ENCODE results near the gene KLHDC9.
"Not testable (repeated sequence)": the region's sequence is repeated elsewhere in the genome, so short reads cannot be mapped to it uniquely, and the experiment has no call there.

The KLHDC9 gene, protein sequence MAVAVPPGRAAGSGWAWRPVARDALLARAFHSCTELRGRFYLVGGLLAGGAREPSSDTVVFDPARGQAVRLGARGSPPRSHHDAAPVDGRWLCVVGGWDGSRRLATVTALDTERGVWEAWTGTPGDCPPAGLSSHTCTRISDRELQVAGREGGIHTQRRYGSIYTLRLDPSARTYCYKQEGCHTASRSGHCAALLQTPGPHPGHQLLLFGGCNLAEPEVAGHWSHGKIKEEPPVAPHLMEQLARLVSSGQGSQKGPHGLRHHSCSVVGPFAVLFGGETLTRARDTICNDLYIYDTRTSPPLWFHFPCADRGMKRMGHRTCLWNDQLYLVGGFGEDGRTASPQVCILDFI

GRCh38 chr1:161098210-161099068, at the start of gene KLHDC9:
TSS of gene KLHDC9 (plus strand) at chr1:161098361. CDS start at chr1:161098536, 175 bp downstream.
- DNase-seq, result peak; percentile 79

DNA sequence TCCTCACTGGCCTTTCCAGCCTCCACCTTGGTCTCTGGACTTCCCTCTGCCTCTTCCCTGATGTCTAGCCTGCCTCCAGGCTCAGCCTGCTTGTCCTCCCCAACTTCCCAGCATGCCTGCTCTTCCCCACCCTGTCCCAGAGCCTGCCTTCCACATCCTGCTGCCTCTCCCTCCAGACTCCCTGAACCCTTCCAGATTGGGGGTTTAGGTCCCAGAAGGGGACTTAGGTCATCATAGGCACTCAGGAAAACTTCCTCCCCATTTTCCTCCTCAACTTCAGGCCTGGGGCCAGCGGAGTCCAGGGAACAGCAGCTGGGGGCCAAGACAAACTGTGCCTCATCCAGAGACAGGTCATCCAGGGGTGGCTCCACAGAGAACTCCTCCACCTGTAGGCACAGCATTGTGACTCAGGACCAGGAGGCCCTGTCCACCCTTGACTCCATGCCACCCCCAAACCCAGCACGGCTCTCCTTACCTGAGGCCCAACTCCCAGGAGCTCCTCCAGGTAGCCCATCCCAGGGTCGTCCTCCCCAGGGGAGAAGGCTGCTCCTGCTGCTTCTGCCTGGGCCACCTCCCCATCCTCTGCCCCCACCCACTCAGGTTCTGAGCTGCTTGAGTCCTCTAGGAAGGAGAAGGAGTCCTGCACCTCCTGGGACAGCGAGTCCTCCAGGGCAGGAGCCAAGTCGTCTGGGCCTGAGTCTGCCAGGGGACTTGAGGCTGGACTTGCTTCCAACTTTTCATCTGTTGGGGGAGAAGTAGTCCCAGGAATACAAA, 49.0 kb upstream of the KLHDC9 start:
- DNase-seq, result no peak

DNA sequence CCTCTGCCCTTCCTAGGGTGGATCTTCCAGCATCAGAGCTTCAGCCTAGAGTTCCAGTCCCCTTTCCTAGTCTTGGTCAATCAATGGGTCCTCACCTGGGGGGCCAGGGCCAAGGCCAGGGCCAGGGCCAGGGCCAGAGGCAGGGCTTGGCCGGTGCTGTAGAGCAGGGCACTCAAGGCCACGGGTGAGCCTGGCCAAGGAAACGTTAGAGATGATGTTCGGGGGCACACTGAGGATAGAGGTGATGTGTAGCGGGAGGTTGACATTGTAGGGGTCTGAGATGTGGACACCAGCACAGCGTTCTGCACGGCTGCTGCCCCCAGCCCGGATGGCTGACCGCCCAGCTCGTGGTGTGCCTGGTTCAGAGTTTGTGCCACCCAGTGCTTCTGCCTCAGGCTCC, 46.9 kb upstream of the KLHDC9 start:
- DNase-seq, result no peak

DNA sequence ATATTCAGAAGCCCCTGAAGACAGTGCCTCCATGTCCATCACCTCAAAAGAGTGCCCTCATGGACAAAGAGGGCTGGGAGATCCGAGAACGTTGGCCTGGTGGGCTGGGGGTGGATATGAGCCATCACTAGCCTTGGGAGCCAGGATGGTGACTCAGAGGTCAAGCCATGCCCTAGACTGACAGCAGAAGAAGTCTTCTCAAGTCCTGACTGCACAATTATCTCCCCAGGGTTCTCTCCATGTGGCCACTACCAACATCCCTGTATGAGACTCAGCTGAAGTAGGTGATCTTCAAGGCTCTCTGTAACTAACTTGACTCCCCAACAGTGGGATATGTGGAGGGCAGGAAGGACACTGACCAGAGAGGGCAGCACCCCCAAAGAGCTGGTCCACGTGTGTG, 45.3 kb upstream of the KLHDC9 start:
- DNase-seq, result no peak

- DNase-seq, result no peak
These were observed 43.9 kb upstream of the KLHDC9 start for GRCh38 chr1:161054232-161054631.

- no peak for DNase-seq
These were observed 43.4 kb upstream of the KLHDC9 start for GRCh38 chr1:161054805-161055204.

- no peak for DNase-seq
These were observed 38.9 kb upstream of the KLHDC9 start for GRCh38 chr1:161059293-161059692.

DNA sequence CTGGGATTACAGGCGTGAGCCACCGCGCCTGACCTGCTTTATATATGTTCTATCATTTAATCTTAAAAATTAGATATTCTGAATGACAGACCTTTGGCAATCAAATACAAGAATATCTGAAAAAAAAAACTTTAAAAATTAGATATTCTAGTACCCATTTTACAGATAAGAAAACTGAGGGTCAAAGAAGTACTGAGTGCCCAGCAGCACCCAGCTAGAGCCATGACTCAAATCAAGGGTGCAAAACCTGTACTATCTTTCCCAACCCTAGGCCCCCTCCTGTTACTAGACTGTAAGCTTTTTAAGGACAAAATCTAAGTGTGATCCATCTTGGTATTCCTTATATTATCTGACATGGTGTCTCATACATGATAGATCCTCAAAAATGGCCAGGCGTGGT, 36.7 kb upstream of the KLHDC9 start:
- DNase-seq, result no peak

DNA sequence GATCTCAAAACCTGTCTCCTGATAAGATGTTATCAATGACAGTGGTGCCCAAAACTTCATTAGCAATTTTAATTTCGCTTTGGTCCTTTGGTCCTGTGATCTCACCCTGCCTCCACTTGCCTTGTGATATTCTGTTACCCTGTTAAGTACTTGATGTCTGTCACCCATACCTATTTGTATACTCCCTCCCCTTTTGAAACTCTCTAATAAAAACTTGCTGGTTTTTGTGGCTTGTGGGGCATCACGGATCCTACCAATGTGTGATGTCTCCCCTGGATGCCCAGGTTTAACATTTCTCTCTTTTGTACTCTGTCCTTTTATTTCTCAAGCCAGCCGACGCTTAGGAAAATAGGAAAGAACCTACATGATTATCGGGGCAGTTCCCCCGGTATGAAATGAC, 34.2 kb upstream of the KLHDC9 start:
- not testable (repeated sequence) for DNase-seq

DNA sequence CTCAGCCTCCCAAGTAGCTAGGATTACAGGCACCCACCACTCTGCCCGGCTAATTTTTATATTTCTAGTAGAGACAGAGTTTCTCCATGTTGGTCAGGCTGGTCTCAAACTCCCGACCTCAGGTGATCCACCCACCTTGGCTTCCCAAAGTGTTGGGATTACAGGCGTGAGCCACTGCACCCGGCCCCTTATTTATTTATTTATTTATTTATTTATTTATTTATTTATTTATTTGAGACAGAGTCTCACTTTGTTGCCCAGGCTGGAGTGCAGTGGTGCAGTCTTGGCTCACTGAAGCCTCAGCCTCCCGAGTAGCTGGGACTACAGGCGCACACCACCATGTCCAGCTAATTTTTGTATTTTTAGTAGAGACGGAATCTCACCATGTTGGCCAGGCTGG, 32.5 kb upstream of the KLHDC9 start:
- not testable (repeated sequence) for DNase-seq

DNA sequence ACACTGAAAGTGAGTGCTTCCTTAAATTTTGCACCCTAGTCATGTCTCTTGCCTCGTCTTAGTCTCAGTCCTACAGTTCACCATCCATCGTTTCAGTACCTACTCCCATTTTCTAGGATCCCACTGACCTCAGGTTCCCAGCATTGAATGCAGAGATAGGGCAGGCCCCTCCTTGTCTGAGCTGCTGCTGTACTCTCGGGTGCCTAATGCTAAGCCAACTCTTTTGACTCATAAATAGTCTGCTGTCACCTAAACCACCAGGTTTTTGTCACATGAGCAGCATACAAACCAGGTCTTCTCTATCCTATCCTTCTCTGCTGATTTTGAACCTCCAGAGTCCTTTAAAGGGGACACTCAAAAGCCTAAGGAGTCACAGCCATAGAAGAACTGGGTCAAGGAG, 31.5 kb upstream of the KLHDC9 start:
- DNase-seq, result no peak

- DNase-seq, result peak; percentile 79
These were observed 29.6 kb upstream of the KLHDC9 start for GRCh38 chr1:161068306-161069234.

- no peak for DNase-seq
These were observed 28.9 kb upstream of the KLHDC9 start for GRCh38 chr1:161069241-161069640.

- DNase-seq, result peak; percentile 89
These were observed 28.4 kb upstream of the KLHDC9 start, which contains the start of gene ARHGAP30 for GRCh38 chr1:161069731-161070270. TSS of gene ARHGAP30 (minus strand) at chr1:161069891. CDS start at chr1:161069624, 267 bp downstream.

DNA sequence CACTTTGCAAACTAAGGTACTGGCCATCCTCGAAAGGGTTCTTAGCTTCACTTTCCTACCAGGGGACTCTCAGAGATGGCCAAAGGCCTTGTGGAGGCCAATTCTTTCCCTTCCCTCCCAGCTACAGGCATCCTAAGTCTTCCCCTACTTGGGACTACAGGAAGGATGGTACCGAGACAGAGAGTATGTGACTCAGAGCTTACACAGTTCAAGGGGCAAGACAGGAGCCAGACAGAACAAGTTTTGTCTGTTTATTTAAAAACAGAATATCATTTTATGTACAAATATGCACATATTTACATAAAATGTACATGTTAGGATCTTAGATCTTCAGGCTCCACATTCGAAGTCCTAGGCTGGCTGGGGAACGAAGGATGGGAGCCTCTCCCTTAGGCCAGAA, 27.4 kb upstream of the KLHDC9 start:
- no peak for DNase-seq

DNA sequence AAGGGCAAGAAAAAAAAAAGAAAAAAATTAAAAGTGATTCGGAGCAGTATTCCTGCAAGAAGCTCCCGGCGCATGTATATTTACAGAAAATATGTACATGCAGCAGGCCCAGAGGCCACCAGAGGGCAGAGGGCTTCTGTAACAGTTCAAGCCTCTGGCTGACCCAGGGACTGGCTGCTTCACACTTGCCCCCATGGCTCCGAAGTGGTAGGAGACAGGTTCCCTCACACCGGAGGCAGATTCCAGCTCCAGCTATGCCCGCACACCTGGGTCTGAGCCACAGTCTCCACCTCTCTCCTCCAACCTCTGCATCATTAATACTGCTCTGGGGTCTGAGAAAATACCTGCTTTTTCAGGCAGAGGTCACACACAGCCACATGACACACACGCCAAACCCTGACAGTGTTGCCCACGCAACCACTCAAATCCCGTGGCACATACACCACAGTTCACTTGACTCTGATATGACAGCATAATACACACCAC, 26.2 kb upstream of the KLHDC9 start:
- DNase-seq, result peak; percentile 43

GRCh38 chr1:161072751-161073449, 25.3 kb upstream of the KLHDC9 start:
- DNase-seq, result no peak

DNA sequence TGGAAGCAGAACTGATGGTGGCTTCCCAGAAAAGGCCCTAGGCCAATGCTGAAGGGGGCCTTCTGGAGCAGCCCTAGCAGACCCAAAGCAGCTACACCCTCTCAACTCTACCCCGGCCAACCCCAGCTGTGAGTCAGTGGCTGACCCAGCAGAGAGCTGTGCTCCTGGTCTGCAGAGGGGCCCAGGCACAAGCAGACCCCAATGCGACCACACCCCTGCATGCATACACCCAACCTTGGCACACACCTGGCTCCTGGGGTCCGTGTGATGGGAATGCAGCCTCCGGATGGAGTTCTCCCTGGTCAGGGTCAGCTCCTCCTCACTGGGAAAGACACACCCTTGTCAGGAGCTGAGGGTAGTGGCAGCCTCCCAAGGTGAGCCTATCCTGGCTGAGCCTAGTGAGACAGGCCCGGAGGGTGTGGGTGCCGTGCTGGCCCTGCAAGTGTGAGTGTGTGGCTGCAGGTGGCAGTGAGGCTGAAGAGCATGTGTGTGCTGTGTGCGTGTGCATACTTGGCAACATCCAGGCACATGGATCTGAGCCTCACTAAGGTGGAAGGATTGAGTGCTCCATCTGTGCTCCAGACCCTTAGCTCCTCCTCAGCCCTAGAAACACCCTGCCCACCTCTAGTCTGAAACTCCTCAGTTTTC, 24.6 kb upstream of the KLHDC9 start:
- DNase-seq, result no peak

DNA sequence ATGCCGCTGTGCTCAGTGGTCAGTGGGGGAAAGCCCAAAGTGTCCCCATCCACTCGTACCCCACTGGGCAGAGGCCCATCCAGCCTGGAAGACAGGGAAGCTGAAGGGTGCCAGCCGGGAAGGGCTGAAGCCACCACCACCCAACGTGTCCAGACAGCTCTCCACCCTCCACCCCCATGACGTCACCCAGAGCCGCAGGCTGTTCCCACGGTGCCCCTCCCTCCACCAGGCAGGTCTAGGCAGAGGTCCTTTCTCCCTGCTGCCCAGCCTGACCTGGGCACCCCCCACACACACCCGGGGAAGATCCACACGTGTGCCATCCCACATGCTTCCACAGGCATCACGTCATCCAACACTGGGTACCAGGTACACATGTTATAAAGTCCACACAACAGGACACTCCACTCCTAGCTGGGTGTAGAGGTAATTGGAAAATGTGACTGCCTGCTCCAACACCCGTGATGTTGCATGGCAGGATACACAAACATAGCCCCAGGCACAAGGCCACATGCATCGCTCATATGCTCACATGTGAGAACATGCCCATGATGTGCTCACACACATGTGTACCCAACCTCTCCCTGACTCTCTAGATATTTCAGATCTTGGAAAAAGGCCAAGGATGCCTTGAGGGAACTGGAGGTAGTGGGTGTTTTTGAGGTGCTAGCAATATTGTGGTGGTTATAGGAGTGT, 23.3 kb upstream of the KLHDC9 start:
- no peak for DNase-seq

GRCh38 chr1:161076410-161076809, 21.8 kb upstream of the KLHDC9 start:
- no peak for DNase-seq

All from stimulated activated CD4-positive, alpha-beta T cell treated with anti-CD3 and anti-CD28 coated beads, Interleukin-1b, Interleukin-23, amount 100 ng/mL, for 48 hours (primary cell).